PFSK-1 (cell line): ENCODE measurements around the gene C1QTNF5.

Source experiments
- FOXP2 ChIP-seq: optimal IDR thresholded peaks from 2 replicates; pipeline ENCODE3; 2011; ENCODE audit warnings: borderline replicate concordance, control low read depth, inconsistent platforms; ENCODE audit not compliant: insufficient read depth; ENCODE audit errors: extremely low read length, extremely low read depth
- POLR2AphosphoS5 ChIP-seq: IDR thresholded peaks from 2 replicates; pipeline ENCODE4 v1.6.1; 2012; ENCODE audit warnings: low read depth, mild to moderate bottlenecking, control low read depth, low read length, moderate library complexity
- REST ChIP-seq, 2 experiments: IDR thresholded peaks; 2 replicates each; pipeline versions ENCODE4 v1.6.1 to v1.8.0; 2011 to 2012; ENCODE audit warnings: low read depth in 2 of 2, low read length in 2 of 2, control low read depth in 1 of 2, inconsistent platforms in 1 of 2, mild to moderate bottlenecking in 1 of 2, moderate library complexity in 1 of 2; ENCODE audit not compliant: insufficient read depth in 1 of 2
- SIN3A ChIP-seq: IDR thresholded peaks from 2 replicates; pipeline ENCODE4 v1.6.1; 2012; ENCODE audit warnings: mild to moderate bottlenecking, low read length, moderate library complexity, borderline replicate concordance; ENCODE audit not compliant: insufficient read depth
- TAF1 ChIP-seq: IDR thresholded peaks from 2 replicates; pipeline ENCODE4 v1.6.1; 2012; ENCODE audit warnings: low read length, control low read depth, borderline replicate concordance; ENCODE audit not compliant: insufficient read depth

C1QTNF5 gene

DNA sequence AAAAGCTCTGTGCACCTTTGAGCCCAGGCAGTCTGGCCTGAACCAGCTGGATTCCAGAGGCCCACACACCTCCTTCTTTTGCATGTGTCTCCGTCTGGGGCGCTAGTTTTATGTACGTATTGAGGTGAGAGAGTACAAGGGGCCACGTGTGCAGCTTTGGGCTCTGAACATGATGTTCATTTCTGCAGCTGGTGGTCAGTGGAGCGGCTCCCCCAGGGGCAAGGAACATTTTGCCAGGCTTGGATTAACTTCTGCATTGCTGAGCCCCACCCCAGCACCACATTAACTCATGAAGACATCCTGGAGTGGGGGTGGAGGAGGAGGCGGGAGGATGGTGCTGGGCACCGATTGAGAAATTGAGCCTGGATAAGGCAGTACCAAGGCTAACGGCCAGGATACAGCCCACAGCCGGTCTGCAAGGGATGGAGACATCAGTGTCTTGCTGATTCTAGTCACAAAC, 27.0 kb upstream of the C1QTNF5 start:
- TF ChIP-seq REST (IDR thresholded peaks at IDR 0.05; ENCODE audit: insufficient read depth in 1 of 2, low read depth in 2 of 2, low read length in 2 of 2) (no peak), TAF1 (no peak), FOXP2 (no peak), POLR2AphosphoS5 (no peak), SIN3A (no peak)

- no peak for TF ChIP-seq POLR2AphosphoS5
- TF ChIP-seq TAF1, result no peak
- no peak for TF ChIP-seq REST (IDR thresholded peaks at IDR 0.05; ENCODE audit: insufficient read depth in 1 of 2, low read depth in 2 of 2, low read length in 2 of 2)
- no peak for TF ChIP-seq SIN3A
- no peak for TF ChIP-seq FOXP2
Measured at GRCh38 chr11:119366690-119367620, 26.3 kb upstream of the C1QTNF5 start.

DNA sequence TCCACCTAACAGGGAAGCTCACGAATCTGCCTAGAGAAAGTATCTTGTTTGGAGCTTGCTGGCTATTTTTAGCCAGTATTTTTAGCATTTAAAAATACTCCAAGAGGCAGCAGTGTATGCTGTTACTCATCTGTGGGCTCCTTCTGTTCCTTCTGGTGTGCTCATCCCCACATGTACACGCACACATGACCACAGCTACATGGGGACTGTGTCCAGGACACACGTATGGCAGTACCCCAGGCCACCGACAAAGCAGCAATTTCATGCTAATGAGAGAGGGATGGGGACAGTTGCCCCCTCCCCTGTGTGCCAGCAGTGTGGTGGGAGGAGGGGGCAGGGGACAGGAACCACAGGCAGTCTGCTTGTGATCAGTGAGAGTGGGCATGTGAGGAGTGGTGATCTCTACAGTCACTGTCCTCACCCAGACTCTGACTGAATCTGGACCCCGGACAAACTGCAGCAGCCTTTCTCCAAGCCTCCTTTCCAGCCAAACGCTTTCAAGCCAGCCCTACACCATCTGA, 24.4 kb upstream of the C1QTNF5 start:
- TF ChIP-seq FOXP2, result no peak
- no peak for TF ChIP-seq REST (IDR thresholded peaks at IDR 0.05; ENCODE audit: insufficient read depth in 1 of 2, low read depth in 2 of 2, low read length in 2 of 2)
- no peak for TF ChIP-seq TAF1
- no peak for TF ChIP-seq SIN3A
- TF ChIP-seq POLR2AphosphoS5, result no peak

- TF ChIP-seq REST (IDR thresholded peaks at IDR 0.05; ENCODE audit: insufficient read depth in 1 of 2, low read depth in 2 of 2, low read length in 2 of 2) (no peak), TAF1 (no peak), FOXP2 (no peak), SIN3A (no peak), POLR2AphosphoS5 (no peak)
Measured at GRCh38 chr11:119363851-119364590, 23.3 kb upstream of the C1QTNF5 start.
